ENCODE results near the gene ADGRD1.
"Not testable (repeated sequence)": the region's sequence is repeated elsewhere in the genome, so short reads cannot be mapped to it uniquely, and the experiment has no call there.

ADGRD1 gene

DNA sequence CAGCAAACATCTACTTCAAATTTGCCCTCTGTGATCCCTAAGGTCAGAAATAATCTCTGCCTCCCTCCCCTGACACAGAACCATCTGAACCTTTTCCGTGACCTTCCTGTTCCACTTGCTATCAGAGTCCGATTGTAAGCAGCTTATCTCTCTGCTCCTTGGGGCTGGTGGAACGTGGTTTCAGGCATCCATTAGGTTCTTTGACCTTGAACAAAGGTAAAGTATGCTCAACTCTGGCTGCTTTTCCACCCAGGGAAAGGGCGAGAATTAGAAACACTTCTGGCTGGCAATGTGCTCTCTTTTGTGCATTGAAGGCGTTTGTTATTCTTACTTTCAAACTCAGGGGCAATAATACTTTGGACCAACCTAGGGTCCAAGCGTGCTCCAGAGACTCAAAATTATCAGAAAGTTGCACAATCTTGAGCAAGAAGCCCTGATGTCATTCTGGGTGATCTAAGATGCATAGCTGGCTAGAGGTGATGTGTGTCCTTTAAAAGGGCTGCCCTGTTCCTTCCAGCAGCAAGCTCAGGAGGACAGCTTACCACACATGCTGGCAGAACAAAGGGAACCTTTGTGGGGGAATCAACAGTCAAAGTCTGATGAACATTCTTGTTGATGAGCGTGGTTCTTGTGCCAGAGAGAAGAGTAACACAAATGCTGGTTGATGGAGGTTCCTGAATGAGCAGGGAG lies 29.8 kb downstream of the ADGRD1 start:
- DNase-seq (ENCODE audit: low read depth in 2 of 2, low spot score in 1 of 2): no peak

DNA sequence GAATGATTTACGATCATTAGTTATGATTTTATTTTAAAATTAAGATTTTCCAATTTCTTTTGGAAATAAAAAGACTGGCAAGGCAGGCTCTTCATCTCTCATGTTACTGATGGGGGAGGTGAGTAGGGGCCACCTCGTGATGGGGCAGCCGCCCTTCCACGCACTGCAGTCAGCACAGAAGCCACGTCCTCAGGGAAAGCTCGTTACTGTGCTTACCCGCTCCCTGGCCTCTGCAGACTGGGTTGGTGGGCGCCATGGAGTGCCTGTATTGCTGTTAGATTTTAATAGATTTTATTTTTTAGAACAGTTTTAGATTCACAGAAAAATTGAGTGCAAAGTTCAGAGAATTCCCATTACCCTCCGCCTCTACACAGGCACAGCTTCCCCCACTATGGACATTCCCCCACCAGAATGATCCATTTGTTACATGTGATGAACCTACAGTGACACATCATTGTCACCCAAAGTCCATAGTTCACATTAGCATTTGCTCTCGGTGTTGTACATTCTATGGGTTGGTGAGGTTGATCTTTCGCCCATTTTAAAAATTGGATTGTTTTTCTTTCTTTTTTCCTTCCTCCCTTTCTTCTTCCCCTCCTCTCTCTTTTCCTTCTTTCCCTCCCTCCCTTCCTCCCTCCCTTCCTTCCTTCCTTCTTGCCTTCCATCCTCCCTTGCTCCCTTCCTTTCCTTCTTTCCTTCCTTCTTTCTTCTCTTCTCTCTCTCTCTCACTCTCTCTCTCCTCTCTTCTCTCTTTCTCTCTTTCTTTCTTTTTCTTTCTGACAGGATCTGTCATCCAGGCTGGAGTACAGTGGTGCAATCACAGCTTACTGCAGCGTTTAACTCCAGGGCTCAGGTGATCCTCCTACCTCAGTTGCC lies 30.7 kb downstream of the ADGRD1 start:
- no peak for DNase-seq (ENCODE audit: low read depth in 2 of 2, low spot score in 1 of 2)

DNA sequence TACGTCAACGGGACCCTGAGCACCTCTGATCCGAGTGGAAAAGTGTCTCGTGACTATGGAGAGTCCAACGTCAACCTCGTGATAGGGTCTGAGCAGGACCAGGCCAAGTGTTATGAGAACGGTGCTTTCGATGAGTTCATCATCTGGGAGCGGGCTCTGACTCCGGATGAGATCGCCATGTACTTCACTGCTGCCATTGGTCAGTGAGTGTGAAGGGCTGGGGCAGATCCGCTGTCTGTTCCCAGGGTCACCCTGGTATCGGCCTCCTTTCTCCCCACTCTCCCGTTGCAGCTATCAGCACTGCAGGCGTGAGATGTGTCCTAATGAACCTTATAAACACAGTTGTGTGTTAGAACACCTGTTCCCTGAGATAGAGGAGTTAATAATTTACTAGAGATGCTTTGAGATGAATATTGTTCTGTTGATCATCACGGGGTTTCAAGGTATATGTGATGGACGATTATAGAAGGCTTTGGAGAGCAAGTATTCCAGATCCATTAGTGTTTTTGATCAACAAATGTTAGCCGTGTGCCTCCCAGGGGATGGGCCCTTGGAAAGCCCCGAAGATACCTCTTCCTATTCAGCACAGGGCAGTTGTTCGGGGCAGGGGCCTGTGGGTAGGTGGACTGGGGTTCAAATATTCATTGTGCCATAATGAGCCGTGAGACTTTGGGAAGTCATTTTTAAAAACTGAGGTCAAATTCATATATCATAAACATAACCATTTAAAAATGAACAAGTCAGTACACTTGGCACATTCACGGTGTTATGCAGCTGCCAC lies 33.6 kb downstream of the ADGRD1 start:
- DNase-seq (ENCODE audit: low read depth in 2 of 2, low spot score in 1 of 2): no peak

DNA sequence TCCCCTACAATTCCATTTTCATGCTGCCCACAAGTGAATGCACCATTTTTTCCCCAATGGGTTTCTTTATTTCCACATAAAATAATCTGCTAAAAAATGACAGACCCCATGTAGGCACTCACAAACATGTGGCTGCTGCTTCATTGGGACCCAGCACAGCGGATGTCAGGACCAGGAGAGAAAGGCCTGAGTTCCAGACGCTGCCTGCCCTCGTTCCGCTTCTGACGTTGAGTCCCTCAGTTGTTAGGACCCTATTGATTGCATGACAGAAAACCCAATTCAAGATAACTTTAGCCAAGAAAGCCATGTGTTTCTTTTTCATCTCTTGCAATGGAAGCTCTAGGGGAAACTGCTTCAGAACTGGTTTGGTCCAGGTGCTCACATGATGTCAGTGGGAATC lies 34.6 kb downstream of the ADGRD1 start:
- DNase-seq (ENCODE audit: low read depth in 2 of 2, low spot score in 1 of 2): no peak

DNA sequence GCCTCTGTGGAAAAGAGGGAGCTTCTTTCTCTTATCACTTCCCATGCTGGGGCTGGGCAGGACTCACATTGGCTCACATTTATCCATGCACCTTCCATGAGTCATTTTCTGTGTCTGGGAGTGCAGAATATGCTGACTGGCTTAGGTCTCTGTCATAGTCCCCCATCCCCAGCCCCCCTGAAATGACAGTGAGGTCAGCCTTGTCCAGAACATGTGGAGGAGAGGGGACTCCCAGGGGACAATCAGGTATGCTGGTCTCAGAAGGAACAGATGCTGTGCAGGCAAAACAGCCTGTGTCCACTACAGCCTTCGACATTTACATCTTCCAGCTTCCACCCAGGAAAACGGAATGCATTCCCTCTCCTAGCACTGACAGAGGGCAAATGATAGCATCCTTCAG lies 35.0 kb downstream of the ADGRD1 start:
- DNase-seq (ENCODE audit: low read depth in 2 of 2, low spot score in 1 of 2): no peak

DNA sequence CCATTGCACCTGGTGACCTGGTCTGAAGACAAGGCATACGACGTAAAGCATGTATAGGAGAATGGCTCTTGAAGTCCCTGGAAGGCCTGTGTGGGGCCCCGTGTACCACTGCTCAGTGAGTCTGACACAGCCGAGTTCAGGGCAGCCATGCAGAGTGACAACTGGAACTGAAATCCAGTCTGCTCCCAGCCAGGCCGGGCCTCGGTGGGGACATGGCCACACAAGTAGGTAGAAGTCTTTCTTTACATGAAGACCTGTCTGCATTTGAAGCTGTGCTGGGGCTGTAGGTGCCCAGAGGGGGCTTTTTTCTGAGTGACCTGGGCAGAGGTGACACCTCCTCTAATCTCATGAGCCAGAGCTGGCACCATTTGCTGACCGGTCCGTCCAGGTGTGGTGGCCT lies 35.7 kb downstream of the ADGRD1 start:
- DNase-seq (ENCODE audit: low read depth in 2 of 2, low spot score in 1 of 2): no peak

DNA sequence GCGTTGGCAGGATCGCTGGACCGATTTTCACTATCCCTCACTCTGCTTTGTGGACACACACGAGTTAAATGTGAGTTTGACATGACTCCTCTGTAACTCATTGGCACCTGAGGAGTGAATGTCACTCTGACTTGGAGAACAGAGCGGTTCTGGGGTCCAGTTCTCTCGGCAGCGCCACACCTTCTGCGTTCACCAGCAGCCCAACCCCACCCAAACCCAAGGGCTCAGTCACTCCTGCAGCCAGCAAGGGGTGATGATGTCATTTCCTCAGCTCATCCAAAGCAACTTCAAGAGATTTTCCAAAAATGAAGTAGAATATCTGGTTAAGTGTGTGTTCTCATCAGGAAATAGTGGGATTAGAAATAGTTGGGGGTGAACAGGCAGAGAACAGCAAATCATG lies 36.3 kb downstream of the ADGRD1 start:
- DNase-seq (ENCODE audit: low read depth in 2 of 2, low spot score in 1 of 2): no peak

DNA sequence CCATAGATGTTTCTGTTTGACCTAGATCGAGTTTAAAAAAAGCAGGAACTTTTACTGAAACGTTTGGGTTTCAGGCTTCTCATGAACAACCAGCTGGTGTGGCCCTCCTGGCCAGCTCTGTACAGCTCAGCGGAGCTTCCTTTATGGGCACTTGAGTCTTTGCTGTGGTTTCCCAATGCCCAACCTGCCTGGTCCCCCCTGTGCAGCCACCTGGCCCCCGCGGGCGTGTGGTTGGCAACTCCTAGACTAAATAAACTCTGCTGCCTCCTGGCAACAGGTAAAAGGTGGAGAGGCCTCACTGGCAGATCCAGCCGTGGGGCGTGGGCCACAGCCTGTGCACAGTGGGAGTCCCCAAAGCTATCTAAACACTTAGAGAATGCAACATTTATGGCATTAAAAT lies 38.7 kb downstream of the ADGRD1 start:
- no peak for DNase-seq (ENCODE audit: low read depth in 2 of 2, low spot score in 1 of 2)

DNA sequence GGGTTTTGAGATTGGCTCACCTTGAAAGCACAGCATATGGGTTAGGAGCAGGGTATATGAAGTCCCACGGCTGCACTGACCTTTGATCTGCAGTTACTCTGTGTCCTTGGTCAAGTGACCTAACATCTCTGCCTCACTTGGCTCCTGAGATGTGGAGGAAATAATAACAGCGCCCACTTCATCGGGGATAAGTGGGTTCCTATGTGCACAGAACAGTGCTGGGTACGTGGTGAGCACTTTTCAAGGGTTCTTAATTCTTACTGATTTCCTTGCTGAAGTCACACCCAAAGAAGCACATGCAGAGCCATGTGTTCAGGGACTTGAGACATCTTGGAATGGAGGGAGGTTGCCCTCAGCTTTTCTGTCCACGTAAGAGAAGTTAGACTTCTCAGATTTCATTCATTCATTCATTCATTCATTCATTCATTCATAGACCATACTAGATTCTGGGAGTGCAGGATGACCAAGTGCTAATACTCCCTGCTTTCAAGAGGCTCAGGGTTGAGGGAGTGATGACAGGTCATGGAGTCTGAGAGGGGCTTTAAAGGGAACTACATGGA lies 39.4 kb downstream of the ADGRD1 start:
- no peak for DNase-seq (ENCODE audit: low read depth in 2 of 2, low spot score in 1 of 2)

DNA sequence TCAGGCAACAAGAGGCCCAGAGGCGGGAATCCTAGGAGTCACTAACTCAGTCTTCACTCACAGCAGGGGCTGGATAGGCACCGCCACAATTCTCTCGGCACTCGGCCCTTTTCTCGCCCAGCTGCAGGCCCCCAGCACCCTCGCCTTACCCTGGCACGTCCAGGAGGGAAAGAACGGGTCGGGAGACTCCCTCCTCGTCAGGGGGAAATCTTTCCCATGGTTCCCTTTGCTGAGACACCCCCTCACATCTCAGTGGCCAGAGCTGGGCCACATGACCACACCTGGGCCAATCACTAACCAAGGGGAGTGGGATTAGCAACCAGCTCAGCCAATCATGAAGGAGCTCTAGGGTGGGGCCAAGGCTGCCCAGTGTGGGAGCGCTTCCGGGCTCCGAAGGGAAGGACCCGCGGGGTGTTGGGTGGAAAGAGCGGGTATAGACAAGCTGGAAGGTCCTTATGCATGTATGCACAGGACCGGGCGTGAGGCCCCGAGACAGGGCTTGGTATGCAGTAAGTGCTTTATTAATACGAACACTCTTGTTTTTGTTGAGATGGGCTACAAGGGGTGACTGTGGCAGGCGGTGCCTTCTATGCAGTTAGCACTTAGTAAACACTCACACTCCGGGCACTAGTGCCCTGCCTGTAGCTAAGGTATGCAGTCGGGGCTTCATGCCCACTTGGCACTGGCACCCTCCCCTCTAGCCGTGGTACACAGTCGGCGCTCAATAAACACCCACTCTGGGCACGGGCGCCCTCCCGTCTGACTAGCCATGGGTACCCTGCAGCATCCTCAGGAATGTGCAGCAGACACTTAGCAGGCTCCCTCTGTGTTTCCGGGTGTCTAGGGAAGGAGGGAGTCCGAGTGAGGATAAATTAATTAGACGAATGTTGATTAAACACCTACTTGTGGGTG lies 40.3 kb downstream of the ADGRD1 start:
- no peak for DNase-seq (ENCODE audit: low read depth in 2 of 2, low spot score in 1 of 2)

DNA sequence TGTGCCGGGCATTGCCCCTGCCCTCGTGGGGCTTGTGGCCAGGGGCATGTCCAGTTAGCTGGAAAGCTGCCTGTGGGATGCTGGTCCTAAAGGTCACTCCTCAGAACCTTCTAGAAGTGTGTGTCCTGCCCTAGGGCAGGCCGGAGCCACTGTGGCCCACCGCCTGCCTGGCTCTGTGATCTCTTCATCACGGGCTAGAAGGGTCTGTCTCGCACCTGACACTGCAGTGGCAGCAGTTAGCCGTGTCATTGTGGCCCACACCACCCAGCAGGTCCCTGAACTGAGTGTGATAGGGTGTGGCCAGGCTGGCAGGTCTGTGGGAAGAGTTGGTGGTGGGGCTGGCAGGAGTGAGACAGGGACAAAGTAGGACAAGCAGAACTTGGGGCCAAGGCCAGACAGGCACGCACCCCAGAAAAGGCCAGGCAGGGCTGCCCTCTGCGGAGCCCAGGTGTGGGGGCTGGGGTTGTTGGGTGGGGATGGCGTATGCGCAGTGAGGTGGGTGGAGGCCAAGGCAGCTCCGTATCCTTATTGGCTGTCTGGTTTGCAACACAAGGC lies 41.2 kb downstream of the ADGRD1 start:
- DNase-seq (ENCODE audit: low read depth in 2 of 2, low spot score in 1 of 2): no peak

DNA sequence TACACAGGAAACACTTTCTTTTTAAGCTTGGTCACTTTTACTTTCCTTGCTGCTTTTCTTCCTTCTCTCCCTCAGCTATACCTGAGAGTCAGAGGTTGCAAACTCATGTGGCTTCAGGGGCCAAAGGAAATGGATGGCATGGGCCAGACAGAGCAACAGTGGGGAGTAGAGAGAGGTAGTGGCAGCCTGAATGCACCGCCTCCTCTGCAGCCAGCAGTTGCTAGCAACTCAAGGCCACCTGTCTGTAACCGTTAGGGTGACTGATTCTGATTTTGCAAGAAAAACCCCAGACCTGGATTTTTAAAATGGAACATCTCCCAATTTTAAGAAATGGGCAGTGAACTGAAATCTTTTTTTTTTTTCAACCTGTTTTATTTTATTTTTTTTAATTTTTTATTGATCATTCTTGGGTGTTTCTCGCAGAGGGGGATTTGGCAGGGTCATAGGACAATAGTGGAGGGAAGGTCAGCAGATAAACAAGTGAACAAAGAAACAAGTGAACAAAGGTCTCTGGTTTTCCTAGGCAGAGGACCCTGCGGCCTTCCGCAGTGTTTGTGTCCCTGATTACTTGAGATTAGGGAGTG lies 41.8 kb downstream of the ADGRD1 start:
- DNase-seq (ENCODE audit: low read depth in 2 of 2, low spot score in 1 of 2): not testable (repeated sequence)

DNA sequence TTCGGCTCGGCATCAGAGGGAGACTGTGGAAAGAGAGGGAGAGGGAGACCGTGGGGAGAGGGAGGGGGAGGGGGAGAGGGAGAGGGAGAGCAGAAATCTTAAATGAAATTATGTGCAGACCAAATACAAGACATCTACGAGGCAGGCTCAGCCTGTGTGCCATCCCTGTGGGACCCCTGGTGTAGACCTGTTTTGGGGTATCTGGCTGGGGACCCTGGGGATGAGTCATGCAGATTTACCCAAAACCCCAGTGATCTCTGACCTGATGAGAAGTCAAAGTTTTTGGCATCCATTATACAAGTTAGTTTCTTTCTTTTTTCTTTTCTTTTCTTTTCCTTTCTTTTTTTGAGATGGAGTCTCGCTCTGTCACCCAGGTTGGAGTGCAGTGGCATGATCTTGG lies 44.4 kb downstream of the ADGRD1 start:
- DNase-seq (ENCODE audit: low read depth in 2 of 2, low spot score in 1 of 2): no peak

DNA sequence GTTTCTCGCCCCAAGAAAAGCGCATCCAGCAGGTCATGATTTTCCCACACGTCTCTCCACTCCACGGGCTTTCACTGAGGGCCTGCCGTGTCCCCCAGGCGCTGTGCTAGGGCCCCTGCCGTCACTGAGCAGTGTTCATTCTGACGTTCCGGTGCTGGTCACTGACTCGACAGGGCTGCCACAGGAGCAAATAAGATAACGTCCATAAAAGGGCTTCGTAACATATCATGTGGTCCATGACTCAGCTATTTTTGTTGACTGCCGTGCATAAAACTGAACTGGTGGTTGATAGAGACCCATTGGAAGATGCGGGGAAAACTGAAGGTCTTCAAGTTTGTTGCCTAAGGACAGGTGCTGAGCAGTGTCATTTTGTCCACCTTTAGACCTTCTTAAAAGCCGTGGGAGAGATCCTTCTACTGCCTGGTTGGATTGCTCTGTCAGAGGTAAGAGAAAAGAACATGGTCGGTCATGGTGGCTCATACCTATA lies 46.3 kb downstream of the ADGRD1 start:
- DNase-seq (ENCODE audit: low read depth in 2 of 2, low spot score in 1 of 2): no peak

DNA sequence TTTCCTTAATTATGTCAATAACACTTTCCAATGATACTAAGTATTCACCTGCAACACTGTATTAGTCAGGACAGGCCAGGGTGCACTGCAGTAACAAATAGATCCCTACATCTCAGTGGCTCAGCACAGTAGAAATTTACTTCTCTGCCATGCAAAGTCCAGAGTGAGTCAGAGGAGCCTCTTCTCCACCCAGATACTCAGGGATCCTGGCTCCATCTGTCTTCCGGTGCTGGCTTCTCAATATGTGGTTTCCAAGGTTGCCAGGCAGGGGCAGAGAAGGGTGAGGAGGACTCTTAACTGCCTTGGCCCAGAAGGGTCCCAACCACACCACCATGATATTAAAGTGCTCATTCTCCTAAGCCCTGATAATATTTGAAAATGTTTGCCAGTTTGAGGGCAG lies 47.8 kb downstream of the ADGRD1 start:
- no peak for DNase-seq (ENCODE audit: low read depth in 2 of 2, low spot score in 1 of 2)

DNA sequence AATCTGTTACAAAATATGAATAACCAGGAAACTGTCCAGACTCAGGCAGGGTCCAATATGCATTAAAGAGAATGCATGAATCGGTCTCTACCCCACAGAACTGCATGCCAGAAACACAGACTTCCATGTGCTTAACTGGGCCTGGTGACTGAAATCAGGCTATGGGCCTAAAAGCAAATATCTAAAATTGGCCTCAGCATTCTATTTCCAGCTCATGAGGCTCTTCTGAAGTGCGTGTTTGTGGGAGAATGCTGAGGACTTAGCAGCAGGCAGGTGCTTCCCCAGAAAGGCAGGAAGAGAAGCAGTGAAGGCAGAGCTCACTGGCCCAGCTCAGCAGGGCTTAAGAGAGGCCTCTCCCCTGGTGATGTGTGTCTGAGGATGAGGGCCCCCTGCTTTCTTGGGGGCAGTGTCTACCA lies 48.5 kb downstream of the ADGRD1 start:
- DNase-seq (ENCODE audit: low read depth in 2 of 2, low spot score in 1 of 2): no peak

DNA sequence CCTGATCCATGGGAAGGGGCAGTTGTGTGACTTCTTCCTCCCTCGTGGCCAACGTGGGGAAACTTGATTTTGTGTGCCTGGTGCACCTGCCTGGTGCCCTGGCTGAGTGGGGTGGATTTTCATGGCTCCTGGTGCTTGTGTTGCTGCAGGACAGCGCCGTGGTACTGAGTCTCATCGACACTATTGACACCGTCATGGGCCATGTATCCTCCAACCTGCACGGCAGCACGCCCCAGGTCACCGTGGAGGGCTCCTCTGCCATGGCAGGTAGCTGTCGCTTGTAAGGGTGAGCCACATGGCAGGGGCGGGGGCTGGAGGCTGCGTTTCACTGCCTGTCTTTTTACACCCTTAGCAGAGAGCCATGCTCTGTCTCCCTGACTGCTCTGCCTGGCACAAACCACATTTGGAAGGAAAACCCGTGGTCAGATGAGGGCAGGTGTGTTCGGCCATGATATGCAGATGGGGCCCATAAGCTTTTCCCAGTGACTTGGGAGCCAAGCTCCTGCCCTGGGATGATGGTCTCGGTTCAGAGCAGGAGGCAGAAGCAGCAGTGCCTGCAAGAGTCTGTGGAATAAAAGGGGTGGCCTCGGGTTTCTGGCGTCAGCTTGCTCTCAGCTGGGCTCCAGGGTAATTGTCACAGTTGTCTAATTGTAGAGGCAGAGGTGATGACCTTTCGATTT lies 49.5 kb downstream of the ADGRD1 start:
- no peak for DNase-seq (ENCODE audit: low read depth in 2 of 2, low spot score in 1 of 2)

DNA sequence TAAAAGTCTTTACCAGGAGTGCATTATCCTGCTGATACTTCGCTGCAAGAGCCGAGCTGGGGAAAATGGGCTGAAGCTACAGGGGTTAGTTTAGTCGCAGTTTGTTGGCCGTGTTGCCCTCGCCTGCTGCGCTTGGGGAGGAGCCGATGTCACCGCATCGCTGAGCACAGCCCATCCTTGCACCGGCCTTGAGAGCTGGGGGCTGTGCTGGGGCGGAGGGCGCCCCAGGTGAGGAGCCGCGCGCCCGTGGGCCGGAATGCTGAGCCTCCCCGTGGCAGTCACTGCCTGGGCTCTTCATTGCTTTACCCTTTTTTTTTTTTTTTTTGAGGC lies 50.0 kb downstream of the ADGRD1 start:
- no peak for DNase-seq (ENCODE audit: low read depth in 2 of 2, low spot score in 1 of 2)

DNA sequence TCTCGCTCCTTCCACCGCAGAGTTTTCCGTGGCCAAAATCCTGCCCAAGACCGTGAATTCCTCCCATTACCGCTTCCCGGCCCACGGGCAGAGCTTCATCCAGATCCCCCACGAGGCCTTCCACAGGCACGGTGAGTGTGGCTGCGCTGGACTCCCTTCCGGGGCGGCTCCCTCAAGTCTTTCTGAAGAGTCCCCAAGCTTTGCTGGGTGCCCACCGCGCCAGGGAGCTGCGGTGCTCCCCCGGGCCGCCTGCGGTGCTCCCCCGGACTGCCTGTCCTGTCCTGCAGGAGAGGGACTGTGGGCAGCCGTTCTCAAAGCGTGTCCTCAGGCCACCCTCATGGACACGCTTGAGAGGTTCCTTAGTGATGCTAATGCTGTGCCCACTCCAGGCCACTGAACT lies 50.5 kb downstream of the ADGRD1 start:
- no peak for DNase-seq (ENCODE audit: low read depth in 2 of 2, low spot score in 1 of 2)
